Skin epidermis (tissue), 12 donors: ENCODE results near the gene SKA2.
"Not testable (repeated sequence)": the region's sequence is repeated elsewhere in the genome, so short reads cannot be mapped to it uniquely, and the experiment has no call there.

Source experiments
- H3K27ac ChIP-seq, 21 experiments: fragments of 200-600 bp; sonication (generic) in 11 of 21; one replicate each; pipeline ENCODE4 v1.5.0; 2020; ENCODE audit warnings: mild to moderate bottlenecking in 3 of 21, inconsistent platforms in 2 of 21, moderate library complexity in 2 of 21
- H3K4me3 ChIP-seq, 7 experiments: fragments of 200-600 bp; sonication (generic) in 2 of 7; one replicate each; pipeline ENCODE4 v1.5.0; 2020; ENCODE audit warnings: inconsistent platforms in 2 of 7, mild to moderate bottlenecking in 2 of 7, moderate library complexity in 1 of 7

SKA2 gene

DNA sequence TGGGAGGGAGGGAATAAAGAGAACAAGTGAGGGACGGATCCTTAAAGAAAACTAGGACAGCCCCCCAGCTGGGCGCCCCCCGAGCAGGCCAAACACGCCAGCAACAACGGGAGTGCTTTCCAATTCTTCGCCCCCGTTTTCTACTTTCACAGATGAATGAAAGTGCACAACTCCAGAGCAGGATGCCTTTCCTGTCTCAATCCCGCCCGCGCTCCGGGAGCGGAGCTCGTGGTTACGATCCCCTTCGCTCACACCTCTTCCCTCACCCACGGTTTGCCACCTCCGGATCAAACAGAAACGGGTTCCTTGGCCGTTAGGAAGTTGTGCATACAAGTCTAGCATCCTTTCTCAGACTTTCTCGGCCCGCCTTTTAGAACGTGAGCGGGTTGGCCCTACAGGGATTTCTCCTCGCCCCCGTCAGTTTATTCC, 680 bp downstream of the SKA2 start:
- Histone ChIP-seq H3K4me3 (peak overlapping the region; percentile 45 to 94 (median 58)), H3K27ac (peak overlapping the region; percentile 27 to 89 (median 82))

DNA sequence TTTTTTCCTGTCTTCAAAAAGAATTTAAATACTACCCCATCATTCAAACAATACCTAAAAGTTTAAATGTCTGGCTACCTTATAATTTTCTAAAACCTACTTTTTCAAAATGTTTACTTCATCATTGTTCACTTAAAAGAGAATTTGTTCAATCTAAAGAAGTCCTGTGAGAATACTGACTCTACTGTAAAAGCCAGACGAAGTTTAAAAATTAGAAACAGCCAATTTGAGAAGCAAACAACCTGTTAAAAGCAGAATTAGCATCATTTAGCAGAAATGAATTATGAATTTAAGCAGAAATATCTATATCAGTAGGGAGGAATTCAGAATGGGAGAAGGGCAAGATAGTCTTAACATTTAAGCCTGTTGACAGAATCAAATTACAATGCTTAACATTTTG, 2.1 kb downstream of the SKA2 start:
- peak overlapping the region in 1 of 21 experiments; percentile 86 for H3K27ac ChIP-seq
- peak overlapping the region in 1 of 7 experiments; percentile 56 for H3K4me3 ChIP-seq

DNA sequence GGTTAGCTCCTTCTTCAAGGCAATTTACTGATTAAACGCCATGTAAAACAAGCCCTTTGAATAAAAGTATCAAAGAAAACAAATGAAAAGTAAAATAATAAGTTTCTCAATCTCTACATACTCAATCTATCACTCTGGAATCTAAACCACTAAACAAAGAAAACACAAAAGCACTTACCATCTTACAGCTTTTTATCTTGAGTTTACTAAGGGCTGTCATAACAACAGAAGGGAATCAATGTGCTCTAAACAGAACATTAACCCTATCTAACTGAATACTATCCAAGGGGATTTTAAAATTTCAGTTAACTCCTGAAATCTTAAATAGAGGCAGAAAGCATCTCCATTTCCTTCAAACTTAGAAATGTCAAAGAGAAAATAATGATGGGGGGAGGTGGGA, 3.4 kb downstream of the SKA2 start:
- no peak overlapping the region for H3K4me3 ChIP-seq
- peak overlapping the region in 1 of 21 experiments; percentile 39 for H3K27ac ChIP-seq

DNA sequence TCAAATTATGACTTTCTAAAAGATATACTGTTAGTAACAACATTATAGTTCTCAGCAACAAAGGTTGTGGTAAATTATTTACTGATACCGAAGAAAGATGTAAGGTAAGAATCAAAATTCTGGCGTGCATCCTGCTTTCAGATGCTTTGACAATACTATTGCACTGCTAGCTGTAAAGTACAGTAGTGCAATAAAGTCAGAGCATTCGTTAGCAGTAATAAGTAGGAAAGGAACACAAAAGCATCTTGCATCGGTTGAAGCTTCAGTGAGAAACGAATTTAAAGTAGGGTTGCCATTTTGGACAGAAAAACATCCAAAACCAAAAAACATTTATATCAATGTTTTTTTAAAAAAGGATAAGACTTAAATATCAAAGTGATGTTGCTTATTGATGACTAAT, 4.0 kb downstream of the SKA2 start:
- Histone ChIP-seq H3K4me3 (no peak overlapping the region), H3K27ac (peak overlapping the region in 2 of 21 experiments; percentile 5 to 27)

DNA sequence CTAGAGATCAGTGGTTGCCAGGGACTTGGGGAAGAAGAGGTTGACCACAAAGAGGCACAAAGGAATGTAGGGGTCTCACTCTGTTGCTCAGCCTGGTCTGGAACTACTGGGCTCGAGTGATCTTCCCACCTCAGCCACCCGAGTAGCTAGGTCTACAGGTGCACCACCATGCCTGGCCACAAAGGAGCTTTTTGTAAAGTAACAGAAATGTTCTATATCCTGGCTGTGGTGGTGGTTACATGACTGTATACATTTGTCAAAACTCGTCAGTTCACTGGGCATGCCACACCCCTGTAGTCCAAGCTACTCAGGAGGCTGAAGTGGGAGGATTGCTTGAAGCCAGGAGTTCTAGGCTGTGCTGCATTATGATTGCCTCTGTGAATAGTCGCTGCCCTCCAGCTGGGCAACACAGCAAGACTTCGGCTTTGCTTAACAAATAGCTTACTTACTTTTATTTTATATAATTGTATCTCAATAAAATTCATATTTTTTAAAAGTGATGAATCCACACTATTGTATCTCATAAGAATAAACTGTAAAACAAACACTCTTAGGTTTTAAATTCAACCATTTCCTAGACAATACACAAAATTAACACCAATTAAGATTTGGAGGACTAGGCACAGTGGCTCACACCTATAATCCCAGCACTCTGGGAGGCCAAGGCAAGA, 5.0 kb downstream of the SKA2 start:
- H3K4me3 ChIP-seq, result no peak overlapping the region
- peak overlapping the region in 2 of 21 experiments; percentile 5 to 27 for H3K27ac ChIP-seq

DNA sequence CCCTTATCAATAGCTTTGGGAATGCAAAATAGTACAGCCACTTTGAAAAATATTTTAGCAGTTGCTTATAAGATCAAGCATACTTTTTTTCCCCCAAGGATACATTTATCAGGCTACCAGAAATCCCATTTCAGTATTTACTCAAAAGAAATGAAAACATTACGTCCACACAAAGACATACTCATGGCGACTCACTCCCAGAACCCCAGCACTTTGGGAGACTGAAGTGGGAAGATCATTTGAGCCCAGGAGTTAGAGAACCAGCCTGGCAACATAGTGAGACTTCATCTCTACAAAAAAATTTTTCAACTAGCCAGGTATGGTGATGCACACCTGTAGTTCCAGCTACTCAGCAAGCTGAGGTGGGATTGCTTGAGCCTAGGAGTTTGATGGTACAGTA, 5.9 kb downstream of the SKA2 start:
- H3K4me3 ChIP-seq, result no peak overlapping the region
- H3K27ac ChIP-seq, result no peak overlapping the region

DNA sequence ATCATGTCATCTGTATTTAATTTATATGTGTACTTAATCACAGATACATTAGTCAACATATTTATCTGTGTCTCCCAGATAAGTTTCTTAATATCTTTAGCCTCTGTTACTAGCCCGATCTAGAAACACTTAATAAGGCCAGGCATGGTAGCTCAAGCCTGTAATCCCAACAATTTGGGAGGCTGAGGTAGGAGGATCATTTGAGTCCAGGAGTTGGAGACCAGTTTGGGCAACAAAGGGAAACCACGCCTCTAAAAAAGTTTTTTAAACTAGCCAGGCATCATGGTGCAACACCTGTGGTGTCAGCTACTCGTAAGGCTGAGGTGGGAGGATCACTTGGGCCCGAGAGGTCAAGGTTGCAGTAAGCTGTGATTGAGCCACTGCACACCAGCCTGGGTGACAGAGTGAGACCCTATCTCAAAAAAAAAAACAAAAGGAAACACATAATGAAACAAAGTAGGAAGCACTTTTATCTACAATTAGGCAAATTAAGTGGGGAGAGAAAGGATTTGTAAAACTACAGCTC, 9.4 kb downstream of the SKA2 start:
- Histone ChIP-seq H3K4me3 (no peak overlapping the region), H3K27ac (no peak overlapping the region)

DNA sequence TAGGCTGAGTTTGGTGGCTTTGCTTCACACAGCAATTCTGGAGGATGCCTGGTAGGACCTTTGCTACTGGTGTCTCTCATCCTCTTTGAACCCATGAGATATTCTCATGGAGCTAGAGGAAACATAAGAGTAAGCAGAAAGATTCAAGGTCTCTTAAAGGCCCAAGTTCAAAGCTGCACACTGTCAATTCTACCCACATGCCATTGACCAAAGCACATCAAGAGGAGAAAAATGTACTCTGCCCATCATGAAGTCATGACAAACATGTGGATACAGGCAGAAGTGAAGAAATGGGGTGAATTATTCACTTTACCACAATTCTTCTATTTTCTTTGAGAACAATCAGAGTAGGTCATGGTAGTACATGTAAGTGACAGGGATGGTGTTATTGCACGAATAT, 13.1 kb downstream of the SKA2 start:
- H3K27ac ChIP-seq, result no peak overlapping the region
- no peak overlapping the region for H3K4me3 ChIP-seq

DNA sequence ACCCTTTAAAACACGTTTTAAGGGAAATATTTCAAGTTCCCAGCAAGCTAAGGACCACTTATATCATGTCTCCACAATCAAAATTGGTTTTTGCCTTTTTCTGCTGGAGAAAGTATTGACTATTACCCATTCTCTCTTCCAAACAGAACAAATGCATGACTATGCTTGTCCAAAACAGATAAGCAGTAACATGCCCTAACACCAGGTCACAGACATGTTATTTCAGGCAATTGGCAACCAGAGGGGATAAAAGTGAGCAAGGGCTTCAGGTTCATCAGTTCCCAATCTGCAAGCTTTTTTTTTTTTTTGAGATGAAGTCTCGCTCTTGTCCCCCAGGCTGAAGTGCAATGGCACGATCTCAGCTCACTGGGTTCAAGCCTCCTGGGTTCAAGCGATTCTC, 15.0 kb downstream of the SKA2 start:
- H3K4me3 ChIP-seq, result no peak overlapping the region
- H3K27ac ChIP-seq, result peak overlapping the region in 1 of 21 experiments; percentile 17

DNA sequence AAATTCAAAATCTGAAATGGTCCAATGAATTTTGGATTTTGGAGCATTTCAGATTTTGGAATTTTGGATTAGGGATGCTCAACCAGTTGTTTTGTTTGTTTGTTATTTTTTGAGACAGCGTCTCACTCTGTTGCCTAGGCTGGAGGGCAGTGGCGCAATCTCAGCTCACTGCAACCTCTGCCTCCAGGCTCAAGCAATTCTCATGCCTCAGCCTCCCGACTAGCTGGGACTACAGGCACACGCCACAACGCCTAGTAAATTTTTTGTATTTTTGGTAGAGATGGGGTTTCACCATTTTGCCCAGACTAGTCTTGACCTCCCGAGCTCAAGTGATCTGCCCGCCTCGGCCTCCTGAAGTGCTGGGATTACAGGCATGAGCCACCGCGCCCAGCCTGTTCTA, 16.6 kb downstream of the SKA2 start:
- H3K27ac ChIP-seq, H3K4me3 ChIP-seq: not testable (repeated sequence)

DNA sequence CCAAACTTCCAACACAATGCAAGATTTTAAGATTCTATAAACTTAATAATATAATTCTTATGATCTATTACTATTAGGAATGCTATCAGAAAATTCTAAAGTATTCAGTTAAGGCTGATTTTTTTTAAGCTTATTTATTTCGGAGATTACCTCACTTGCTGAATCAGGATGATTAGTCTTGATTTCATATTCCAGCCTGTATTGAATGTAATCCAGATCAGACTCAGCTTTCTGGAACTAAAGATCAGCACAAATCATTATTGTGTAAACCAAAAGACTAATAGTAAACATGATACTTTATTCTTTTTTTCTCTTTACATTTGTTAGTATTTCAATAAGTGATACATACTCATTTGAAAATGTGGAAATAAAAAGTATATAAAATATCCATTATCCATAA, 23.9 kb downstream of the SKA2 start:
- Histone ChIP-seq H3K27ac (no peak overlapping the region), H3K4me3 (no peak overlapping the region)

DNA sequence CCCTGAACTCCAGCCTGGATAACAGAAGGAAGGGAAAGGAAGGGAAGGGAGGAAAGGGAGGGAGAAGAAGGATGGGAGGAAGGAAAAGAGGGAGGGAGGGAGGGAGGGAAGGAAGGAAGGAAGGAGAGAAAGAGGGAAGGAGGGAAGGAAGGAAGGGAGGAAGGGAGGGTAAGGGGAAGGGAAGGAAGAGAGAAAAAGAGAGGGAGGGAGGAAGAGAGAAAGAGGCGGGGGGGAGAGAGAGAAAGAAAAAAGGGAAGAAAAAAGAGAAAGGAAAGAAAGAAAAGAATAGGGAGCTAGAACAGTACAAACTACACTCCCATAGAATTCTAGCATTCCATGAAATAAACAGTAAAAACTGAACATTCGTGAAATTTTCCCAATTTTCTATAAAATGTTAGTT, 25.2 kb downstream of the SKA2 start:
- H3K4me3 ChIP-seq, result no peak overlapping the region
- H3K27ac ChIP-seq, result no peak overlapping the region

DNA sequence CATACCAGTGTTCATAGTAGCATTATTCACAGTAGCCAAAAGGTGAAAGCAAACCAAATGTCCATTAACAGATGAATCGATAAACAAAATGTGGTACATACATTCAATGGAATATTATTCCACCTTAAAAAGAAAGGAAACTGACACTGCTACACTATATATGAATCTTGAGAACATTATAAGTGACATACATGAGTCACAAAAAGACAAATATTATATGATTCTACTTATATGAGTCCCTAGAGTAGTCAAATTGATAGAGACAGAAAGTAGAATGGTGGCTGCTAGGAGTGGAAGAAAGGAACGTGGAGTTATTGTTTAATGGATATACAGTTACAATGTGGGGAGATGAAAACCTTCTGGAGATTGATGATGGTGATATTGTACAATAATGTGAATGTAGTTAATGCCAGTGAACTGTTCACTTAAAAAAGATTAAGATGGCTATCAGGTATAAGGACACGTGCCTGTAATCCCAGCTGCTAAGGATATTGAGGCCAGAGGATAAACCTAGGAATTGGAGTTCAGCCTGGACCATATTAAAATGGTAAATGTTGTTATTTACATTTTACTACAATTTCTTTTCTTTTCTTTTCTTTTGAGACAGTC, 28.1 kb downstream of the SKA2 start:
- Histone ChIP-seq H3K27ac (no peak overlapping the region), H3K4me3 (no peak overlapping the region)

DNA sequence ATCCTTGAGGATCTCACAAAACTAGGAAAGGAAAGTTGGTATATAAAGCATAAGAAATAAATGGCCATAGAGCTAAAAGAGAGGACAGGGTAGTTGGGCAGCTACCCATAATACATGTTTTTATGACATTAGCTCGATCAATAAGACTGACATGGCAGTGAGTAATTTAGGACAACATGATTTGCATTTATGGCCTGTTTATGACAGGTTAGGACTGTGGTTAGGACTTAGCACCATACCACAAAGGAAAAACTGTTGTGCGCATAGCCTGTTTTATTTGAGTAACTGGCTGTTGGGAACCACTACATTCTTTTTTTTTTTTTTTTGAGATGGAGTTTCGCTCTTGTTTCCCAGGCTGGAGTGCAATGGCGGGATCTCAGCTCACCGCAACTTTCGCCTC, 30.3 kb downstream of the SKA2 start:
- Histone ChIP-seq H3K27ac (no peak overlapping the region), H3K4me3 (no peak overlapping the region)

DNA sequence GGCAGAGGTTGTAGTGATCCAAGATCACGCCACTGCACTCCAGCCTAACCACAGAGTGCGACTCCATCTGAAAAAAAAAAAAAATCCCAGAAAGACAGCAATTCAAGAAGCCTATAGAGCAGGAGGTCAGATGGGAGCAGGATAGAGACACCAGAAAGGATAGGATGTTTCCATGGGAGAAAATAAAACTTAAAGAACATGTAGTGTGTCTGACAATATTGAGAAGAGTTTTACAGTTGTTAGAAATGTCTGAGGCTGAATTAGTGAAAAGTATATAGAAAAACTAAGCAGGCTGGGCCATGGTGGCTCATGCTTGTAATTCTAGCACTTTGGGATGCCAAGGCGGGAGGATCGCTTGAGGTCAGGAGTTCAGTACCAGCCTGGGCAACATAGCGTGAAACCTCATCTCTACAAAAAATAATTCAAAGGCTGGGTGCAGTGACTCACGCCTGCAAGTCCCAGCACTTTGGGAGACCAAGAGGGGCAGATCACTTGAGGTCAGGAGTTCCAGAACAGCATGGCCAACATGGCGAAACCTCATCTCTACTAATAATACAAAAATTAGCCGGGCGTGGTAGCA, 33.0 kb downstream of the SKA2 start:
- H3K27ac ChIP-seq, result no peak overlapping the region

DNA sequence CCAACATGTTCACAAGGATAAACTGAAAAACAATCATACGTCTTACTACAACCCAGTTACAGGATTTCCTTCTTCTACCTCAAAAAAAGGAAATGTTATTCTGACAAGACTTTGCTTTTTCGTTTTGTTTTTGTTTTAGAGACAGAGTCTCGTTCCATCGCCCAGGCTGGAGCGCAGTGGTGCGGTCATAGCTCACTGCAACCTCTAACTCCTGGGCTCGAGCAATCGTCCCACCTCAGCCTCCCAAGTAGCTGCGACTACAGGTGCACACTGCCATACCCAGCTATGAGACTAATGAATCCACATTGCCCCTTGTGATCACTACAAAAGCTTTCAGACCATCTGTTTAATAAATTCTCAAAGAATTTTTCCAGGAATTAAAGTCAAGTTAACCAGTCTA, 39.5 kb downstream of the SKA2 start:
- H3K27ac ChIP-seq, result no peak overlapping the region
- no peak overlapping the region for H3K4me3 ChIP-seq

More for the DNA sequence above, 33.0 kb downstream of the SKA2 start:
- no peak overlapping the region for H3K4me3 ChIP-seq

DNA sequence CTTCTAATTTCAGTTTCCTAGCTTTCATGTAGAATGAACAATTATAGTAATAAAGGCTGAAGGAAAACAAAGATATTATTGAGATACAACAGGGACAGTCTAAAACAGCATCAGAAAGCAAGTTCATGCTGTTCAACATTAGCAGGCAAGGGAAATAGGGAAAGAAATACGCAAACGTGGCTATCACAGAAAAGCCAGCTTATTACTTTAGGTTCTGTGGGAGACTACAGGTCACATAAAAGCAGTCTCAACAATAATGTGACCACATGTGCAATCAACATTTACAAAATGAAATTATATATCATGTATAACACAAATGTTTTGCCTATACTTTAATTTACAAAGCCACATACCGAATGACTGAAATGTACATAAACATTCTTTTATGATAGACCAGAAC, 43.4 kb downstream of the SKA2 start:
- H3K4me3 ChIP-seq, result no peak overlapping the region
- no peak overlapping the region for H3K27ac ChIP-seq

DNA sequence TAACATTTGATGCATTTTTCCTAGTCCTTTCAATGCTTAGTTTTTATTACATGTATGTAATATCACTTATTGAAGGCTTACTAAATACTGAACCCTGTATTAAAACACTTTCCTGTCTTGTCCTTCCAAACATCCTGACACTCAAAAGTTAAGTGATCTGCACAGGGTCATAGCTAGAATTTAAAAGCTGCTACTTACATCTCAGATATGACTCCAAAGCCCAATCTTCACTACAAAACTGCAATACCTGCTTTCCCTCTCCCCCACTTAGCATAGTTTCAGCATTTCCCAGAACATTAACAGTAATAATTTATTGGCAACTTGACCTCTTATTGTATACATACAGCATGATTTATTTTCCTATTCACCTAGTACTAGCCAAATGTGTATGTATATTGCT, 44.0 kb downstream of the SKA2 start:
- H3K27ac ChIP-seq, result no peak overlapping the region
- no peak overlapping the region for H3K4me3 ChIP-seq

DNA sequence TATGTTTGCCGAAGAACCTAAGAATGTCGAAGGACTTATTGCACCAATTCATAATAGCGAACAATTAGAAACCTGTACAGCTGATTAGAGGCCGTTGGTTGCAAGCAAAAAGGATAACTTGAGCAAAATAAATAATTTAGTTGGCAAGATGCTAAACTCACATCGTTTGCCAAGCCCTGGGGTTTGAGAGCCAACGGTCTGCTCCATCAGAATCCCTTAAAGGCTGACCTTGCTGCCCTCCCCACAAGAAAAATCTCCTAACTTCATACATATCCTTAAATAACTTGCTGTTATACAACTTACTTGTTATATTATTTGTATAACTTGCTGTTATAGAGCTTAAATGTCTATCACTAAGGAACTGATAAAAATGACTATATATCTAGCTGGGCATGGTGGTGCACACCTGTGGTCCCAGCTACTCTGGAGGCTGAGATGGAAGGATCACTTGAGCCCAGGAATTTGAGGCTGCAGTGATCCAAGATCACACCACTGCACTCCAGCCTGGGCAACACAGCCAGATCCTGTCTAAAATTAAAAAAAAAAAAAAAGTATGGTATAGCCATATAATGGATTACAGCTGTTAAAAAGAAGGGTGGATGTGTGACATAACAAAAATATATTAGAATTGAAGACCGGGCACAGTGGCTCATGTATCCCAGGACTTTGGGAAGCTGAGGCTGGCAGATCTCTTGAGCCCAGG, 46.4 kb downstream of the SKA2 start:
- Histone ChIP-seq H3K27ac (no peak overlapping the region), H3K4me3 (no peak overlapping the region)

DNA sequence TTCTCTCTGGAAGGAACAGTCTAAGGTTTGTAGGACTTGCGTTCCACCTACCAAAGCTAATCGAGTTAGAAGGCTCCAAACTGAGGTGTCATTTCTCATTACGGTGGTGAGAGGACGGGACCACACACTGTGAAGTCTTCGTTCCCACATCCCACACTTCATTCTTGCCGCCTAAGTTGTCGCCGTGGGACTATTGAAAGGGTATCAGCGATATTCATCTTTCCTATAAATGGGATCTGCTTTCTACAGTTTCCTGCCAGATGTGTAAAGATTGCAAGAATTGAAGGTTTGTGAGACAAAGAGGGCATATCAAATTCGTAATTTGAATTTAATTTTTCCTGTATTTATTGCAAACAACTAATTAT, 47.7 kb downstream of the SKA2 start:
- Histone ChIP-seq H3K4me3 (peak overlapping the region; percentile 52 to 99 (median 86)), H3K27ac (peak overlapping the region in 20 of 21 experiments; percentile 56 to 94 (median 88))
